ENCODE measurements around the gene RAD51C.
"Not testable (repeated sequence)": the region's sequence is repeated elsewhere in the genome, so short reads cannot be mapped to it uniquely, and the experiment has no call there.

RAD51C gene

DNA sequence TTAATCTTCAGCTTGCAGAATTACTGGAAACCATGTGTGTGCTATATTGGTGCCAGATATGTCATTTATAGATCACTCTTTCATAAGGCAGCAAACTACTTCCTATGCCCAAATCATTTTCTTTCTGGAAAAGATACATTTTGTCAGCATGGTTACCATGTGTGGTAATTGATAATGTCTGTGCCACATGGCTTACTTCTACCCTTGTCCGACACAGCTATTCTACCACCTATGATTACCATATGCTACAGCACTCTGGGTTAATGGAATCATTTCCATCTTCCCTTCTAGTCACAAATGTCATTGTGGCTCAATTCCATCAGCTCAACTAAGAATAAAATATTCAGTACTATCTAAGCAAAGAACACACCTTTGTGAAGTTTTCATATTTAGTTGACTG is 55.3 kb downstream of the RAD51C start:
- Histone ChIP-seq H3K36me3 (no peaks in the 10 kb centered on the region), H3K4me1 (no peaks in the 10 kb centered on the region), H3K27ac (no peak overlapping the region), H3K9me3 (replicated peaks in 1 of 11) (no peaks in the 10 kb centered on the region), H3K4me2 (no peak overlapping the region), H3K4me3 (no peak overlapping the region), H3K9ac (no peak overlapping the region), H4K20me1 (no peaks in the 10 kb centered on the region), H3K27me3 (no peaks in the 10 kb centered on the region)
- TF ChIP-seq Cebpa-rat (IDR thresholded peaks at IDR 0.05) = no peak

DNA sequence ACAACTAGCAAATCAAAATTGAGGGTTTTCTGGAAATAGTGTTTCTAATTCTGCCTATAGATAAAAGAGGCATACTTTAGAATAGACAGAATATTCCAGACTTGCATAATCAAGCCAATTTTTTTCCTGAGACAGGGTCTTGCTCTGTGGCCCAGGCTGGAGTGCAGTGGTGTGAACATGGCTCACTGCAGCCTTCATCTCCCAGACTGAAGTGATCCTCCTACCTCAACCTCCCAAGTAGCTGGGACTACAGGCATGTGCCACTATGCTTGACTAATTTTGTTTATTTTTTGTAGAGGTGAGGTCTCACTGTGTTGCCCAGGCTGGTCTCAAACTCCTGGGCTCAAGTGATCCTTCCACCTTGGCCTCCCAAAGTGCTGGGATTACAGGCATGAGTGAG is 57.2 kb downstream of the RAD51C start:
- not testable (repeated sequence) for H3K4me2 ChIP-seq; H4K20me1 ChIP-seq; H3K9ac ChIP-seq; H3K27ac ChIP-seq; H3K4me1 ChIP-seq; H3K9me3 ChIP-seq (replicated peaks in 1 of 11); H3K4me3 ChIP-seq; H3K27me3 ChIP-seq; H3K36me3 ChIP-seq

DNA sequence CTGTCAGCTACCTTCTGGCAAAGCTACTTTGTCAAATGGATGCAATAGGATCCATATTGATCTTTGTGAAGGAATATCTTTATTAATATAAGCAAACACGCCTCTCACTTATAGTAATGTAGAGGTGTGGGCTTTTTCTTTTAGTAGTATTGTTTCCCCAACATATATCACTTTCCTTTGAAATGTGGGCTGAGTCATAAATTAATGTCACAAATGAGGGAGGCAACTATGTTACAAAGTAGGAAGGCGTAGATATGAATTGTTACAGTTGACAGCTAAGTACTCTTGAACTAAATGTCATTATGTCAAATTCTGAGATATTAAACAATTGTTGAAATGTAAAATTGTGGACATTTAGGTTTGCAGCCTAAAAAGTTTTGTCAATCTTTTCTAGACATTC is 60.6 kb downstream of the RAD51C start:
- peaks cover 0 to 6% (median 0%) of the 10 kb centered on the region in 11 experiments; a peak in 1 of 22 replicates for H4K20me1 ChIP-seq
- no peak for TF ChIP-seq Cebpa-rat (IDR thresholded peaks at IDR 0.05)
- H3K4me2 ChIP-seq = no peak overlapping the region

DNA sequence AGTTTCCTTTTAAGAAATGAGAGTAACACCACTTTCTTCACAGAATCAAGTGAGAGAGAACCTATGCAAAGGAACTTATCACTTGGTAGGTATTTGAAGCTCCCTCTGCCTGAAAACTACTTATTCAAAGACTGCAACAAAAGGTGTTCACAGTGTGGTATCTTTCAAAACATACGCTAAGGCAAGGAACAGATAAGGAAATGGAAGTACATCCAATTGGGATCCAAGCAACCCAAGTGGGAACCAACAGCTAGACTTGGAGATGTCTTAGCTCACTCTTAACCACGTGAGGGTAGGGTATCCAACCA is 62.8 kb downstream of the RAD51C start:
- peaks cover 10 to 30% (median 24%) of the 10 kb centered on the region in 11 experiments; a peak in 19 of 22 replicates for H3K27me3 ChIP-seq
- H3K9ac ChIP-seq = peak overlapping the region in 1 of 11 experiments; percentile 73; a peak in 2 of 22 replicates
- peak overlapping the region in 8 of 10 experiments; percentile 73 to 93 (median 85); a peak in 15 of 20 replicates for H3K4me3 ChIP-seq
- peaks cover 0 to 10% (median 0%) of the 10 kb centered on the region in 11 experiments; a peak in 2 of 22 replicates for H4K20me1 ChIP-seq
- H3K4me2 ChIP-seq = peak overlapping the region; percentile 94 to 100 (median 98); a peak in 21 of 22 replicates
- no peaks in the 10 kb centered on the region for H3K36me3 ChIP-seq
- TF ChIP-seq Cebpa-rat (IDR thresholded peaks at IDR 0.05) = no peak
- no peaks in the 10 kb centered on the region for H3K9me3 ChIP-seq (replicated peaks in 1 of 11)
- peaks cover 8 to 16% (median 13%) of the 10 kb centered on the region in 10 experiments; a peak in 19 of 20 replicates for H3K4me1 ChIP-seq
- H3K27ac ChIP-seq = no peak overlapping the region

More for the DNA sequence above, 60.6 kb downstream of the RAD51C start:
- peaks cover 10 to 28% (median 22%) of the 10 kb centered on the region in 11 experiments; a peak in 19 of 22 replicates for H3K27me3 ChIP-seq
- H3K9ac ChIP-seq = no peak overlapping the region
- no peaks in the 10 kb centered on the region for H3K9me3 ChIP-seq (replicated peaks in 1 of 11)
- no peak overlapping the region for H3K4me3 ChIP-seq
- H3K27ac ChIP-seq = no peak overlapping the region
- no peaks in the 10 kb centered on the region for H3K36me3 ChIP-seq
- H3K4me1 ChIP-seq = peaks cover 8 to 15% (median 13%) of the 10 kb centered on the region in 10 experiments; a peak in 19 of 20 replicates

DNA sequence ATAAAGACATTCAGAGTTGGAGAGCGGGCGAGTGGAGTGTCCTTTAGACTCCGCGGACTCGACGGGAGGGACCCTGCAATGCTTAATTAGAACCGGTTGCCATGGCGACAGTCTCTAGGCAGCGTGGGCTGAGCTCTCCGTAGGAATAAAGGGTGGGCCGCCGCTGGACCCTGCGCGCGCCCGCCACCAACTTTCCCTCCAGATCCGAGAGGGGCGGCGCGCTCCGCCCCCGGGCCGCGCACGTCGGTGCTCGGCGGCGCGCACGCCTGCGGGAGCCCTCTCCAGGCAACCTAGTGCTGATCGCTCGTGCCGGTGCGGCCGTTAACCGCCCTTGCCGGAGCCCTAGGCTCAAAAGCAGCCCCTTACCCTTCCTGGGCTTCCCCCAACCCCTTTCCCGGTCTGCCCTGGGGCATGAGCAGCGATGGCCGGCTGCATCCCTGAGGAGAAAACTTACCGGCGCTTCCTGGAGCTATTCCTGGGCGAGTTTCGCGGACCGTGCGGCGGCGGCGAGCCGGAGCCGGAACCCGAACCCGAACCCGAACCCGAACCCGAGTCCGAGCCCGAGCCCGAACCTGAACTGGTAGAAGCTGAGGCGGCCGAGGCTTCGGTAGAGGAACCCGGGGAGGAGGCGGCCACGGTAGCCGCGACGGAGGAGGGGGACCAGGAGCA is 63.3 kb downstream of the RAD51C start, which contains the start of gene PPM1E:
TSS of gene PPM1E (plus strand) at position 278 of the 669 bp plus-strand sequence.
- Histone ChIP-seq H3K4me2 (peak within 1 kb of the TSS; percentile 94 to 100 (median 98)), H3K27me3 (peaks cover 10 to 30% (median 24%) of the 10 kb centered on the region in 11 experiments; a peak in 19 of 22 replicates), H3K4me1 (peaks cover 8 to 16% (median 13%) of the 10 kb centered on the region in 10 experiments; a peak in 19 of 20 replicates), H3K27ac (peak within 1 kb of the TSS in 7 of 11 experiments; percentile 13 to 61 (median 28); a peak in 9 of 22 replicates), H3K4me3 (peak within 1 kb of the TSS; percentile 73 to 93 (median 86)), H4K20me1 (peaks cover 0 to 10% (median 0%) of the 10 kb centered on the region in 11 experiments; a peak in 2 of 22 replicates), H3K9me3 (replicated peaks in 1 of 11) (no peaks in the 10 kb centered on the region), H3K9ac (peak within 1 kb of the TSS; percentile 65 to 80 (median 73)), H3K36me3 (no peaks in the 10 kb centered on the region)
- TF ChIP-seq Cebpa-rat (IDR thresholded peaks at IDR 0.05) = no peak

DNA sequence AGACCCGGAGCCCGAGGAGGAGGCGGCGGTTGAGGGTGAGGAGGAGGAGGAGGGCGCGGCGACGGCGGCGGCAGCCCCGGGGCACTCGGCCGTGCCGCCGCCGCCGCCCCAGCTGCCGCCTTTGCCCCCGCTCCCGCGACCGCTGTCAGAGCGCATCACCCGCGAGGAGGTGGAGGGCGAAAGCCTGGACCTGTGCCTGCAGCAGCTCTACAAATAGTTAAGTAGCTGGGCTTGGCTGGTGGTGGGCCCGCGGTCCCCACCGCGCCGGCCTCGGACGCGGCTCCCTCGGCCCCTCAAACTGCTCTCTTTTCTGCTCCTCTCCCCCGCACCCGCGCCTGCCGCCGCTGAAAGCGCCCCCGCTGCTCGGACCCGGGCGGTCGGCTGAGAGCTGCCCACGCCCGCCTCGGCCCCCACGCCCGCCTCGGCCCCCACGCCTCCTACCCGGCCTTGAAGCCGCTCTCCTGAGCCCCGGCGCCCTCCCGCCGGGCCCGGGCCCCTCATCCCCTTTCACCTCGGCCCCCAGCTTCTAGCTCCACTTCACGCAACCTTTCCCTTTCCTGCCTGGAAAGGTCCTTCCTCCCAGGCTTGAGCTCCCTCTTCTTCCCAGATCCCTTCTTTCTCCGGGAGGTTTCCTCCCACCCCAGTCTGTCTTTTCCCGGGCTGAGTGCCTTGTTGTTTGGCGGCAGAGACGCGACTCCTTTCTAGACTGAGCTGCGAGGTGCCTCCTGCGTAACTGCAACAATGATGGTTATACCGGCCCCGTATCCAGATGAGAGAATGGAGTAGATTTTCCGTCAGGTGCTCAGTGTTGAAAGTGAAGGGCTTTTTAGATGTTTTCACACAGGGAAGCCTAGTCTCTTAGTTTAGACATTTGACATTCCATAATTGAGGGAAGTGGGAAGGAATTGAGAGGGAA is 64.1 kb downstream of the RAD51C start:
- Histone ChIP-seq H3K9ac (peak overlapping the region; percentile 65 to 80 (median 73)), H3K36me3 (no peaks in the 10 kb centered on the region), H3K4me2 (peak overlapping the region; percentile 94 to 100 (median 98)), H3K9me3 (replicated peaks in 1 of 11) (no peaks in the 10 kb centered on the region), H3K27ac (peak overlapping the region in 7 of 11 experiments; percentile 13 to 61 (median 28); a peak in 9 of 22 replicates), H3K4me1 (peaks cover 8 to 16% (median 13%) of the 10 kb centered on the region in 10 experiments; a peak in 19 of 20 replicates), H3K4me3 (peak overlapping the region; percentile 73 to 93 (median 86)), H4K20me1 (peaks cover 0 to 10% (median 0%) of the 10 kb centered on the region in 11 experiments; a peak in 2 of 22 replicates), H3K27me3 (peaks cover 10 to 30% (median 24%) of the 10 kb centered on the region in 11 experiments; a peak in 19 of 22 replicates)
- no peak for TF ChIP-seq Cebpa-rat (IDR thresholded peaks at IDR 0.05)

DNA sequence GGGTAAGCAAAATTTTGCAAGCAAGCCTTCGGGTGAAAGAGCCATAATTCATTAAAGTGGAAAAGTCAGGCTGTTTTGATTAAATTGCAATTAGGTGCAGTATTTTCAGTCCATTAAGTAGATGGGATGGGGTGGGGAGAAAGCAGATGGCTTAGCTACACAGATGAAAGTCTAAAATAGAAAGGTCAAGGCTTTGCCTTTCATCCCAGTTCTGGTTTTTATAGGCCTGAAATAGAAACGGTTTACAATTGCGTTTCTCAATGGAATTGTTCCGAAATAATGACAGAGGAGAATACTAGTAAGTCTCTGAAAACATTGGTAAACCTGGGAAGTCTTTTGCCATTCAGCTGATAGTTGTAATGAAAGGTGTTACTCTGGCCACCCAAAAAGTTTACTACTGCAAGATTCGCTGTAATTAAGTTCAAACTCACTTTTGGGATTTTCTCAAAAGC is 64.8 kb downstream of the RAD51C start:
- no peak overlapping the region for H3K27ac ChIP-seq
- TF ChIP-seq Cebpa-rat (IDR thresholded peaks at IDR 0.05) = no peak
- peaks cover 10 to 30% (median 24%) of the 10 kb centered on the region in 11 experiments; a peak in 19 of 22 replicates for H3K27me3 ChIP-seq
- H4K20me1 ChIP-seq = peaks cover 0 to 10% (median 0%) of the 10 kb centered on the region in 11 experiments; a peak in 2 of 22 replicates
- peak overlapping the region; percentile 94 to 100 (median 98) for H3K4me2 ChIP-seq
- H3K9ac ChIP-seq = peak overlapping the region in 8 of 11 experiments; percentile 65 to 80 (median 74); a peak in 11 of 22 replicates
- H3K4me1 ChIP-seq = peaks cover 8 to 16% (median 13%) of the 10 kb centered on the region in 10 experiments; a peak in 19 of 20 replicates
- H3K36me3 ChIP-seq = no peaks in the 10 kb centered on the region
- no peaks in the 10 kb centered on the region for H3K9me3 ChIP-seq (replicated peaks in 1 of 11)
- H3K4me3 ChIP-seq = peak overlapping the region; percentile 73 to 93 (median 86); a peak in 19 of 20 replicates

DNA sequence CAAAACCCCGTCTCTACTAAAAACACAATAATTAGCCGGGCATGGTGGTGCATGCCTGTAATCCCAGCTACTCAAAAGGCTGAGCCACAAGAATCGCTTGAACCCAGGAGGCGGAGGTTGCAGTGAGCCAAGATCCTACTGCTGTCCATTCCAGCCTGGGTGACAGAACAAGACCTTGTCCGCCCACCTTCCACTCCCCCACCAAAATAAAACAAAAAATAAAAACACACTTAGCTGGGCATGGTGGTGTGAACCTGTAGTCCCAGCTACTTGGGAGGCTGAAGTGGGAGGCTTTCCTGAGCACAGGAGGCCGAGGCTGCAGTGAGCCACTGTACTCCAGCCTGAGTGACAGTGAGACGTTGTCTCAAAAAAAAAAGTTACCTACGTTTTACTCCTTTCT is 66.5 kb downstream of the RAD51C start:
- Histone ChIP-seq H3K9ac (no peak overlapping the region), H3K4me1 (peaks cover 8 to 16% (median 13%) of the 10 kb centered on the region in 10 experiments; a peak in 19 of 20 replicates), H3K4me2 (no peak overlapping the region), H4K20me1 (peaks cover 0 to 10% (median 0%) of the 10 kb centered on the region in 11 experiments; a peak in 2 of 22 replicates), H3K27me3 (peaks cover 10 to 30% (median 24%) of the 10 kb centered on the region in 11 experiments; a peak in 19 of 22 replicates), H3K4me3 (no peak overlapping the region), H3K36me3 (no peaks in the 10 kb centered on the region), H3K27ac (no peak overlapping the region), H3K9me3 (replicated peaks in 1 of 11) (no peaks in the 10 kb centered on the region)
- no peak for TF ChIP-seq Cebpa-rat (IDR thresholded peaks at IDR 0.05)

Measured in BLaER1 treated with 17β-estradiol and CSF1 and Interleukin-3, amounts not matched to agents 10 nM and 100 nM (cell line).